SK-N-SH (cell line): Measurements from ENCODE around the gene UNKL. TPM values are rescaled to one million over a fixed set of nuclear protein-coding genes. Genes with fewer than 3 reads are reported as not detected.
"Not testable (repeated sequence)": the region's sequence is repeated elsewhere in the genome, so short reads cannot be mapped to it uniquely, and the experiment has no call there.

Source experiments
- CTCF ChIA-PET: fragments of 300-600, 350-600 bp; formaldehyde crosslinking; extraction: SDS; loops from one replicate; lab custom pipeline; 2021; lab: Yijun Ruan, JAX
- POLR2A ChIA-PET: fragments of 350-600 bp; sonication (Branson Sonifier 250); formaldehyde crosslinking; extraction: SDS; loops from one replicate; lab custom pipeline; 2020; ENCODE audit warnings: antibody characterized with exemption, inconsistent platforms; lab: Yijun Ruan, JAX
- DNase-seq: peaks from one replicate; pipeline ENCODE4 v3.0.0; 2012
- H2AFZ ChIP-seq: fragments of 200-600 bp; sonication (generic); 2 replicates; pipeline ENCODE4 v1.8.1; 2016; ENCODE audit warnings: antibody characterized with exemption, mild to moderate bottlenecking, low read depth
- H3F3A ChIP-seq: fragments of 200-600 bp; sonication (generic); replicated peaks from 2 replicates; pipeline ENCODE3; 2016; ENCODE audit warnings: antibody characterized with exemption, mild to moderate bottlenecking; ENCODE audit not compliant: insufficient read depth
- H3K27ac ChIP-seq, 2 experiments: fragments of 200-500 bp in 1 of 2; fragments of 200-600 bp in 1 of 2; sonication (Bioruptor generic) in 1 of 2; sonication (generic), shearing (Covaris generic) in 1 of 2; 2 replicates each; pipeline versions ENCODE4 v1.5.1 to v1.6.1; 2014 to 2016; ENCODE audit warnings: low read depth in 2 of 2, inconsistent platforms in 1 of 2, low read length in 1 of 2, mild to moderate bottlenecking in 1 of 2, mixed read lengths in 1 of 2
- H3K27me3 ChIP-seq: fragments of 200-600 bp; sonication (generic), shearing (Covaris generic); 2 replicates; pipeline ENCODE4 v1.6.1; 2016; ENCODE audit warnings: mixed run types; ENCODE audit not compliant: insufficient read depth
- H3K36me3 ChIP-seq, 2 experiments: fragments of 200-500 bp in 1 of 2; fragments of 200-600 bp in 1 of 2; sonication (Bioruptor generic) in 1 of 2; sonication (generic) in 1 of 2; replicated peaks in 1 of 2; 2 replicates each; pipeline versions ENCODE3 to v1.5.1; 2014 to 2016; ENCODE audit warnings: low read length in 1 of 2, mild to moderate bottlenecking in 1 of 2; ENCODE audit not compliant: insufficient read depth in 2 of 2, control insufficient read depth in 1 of 2
- H3K4me1 ChIP-seq, 2 experiments: fragments of 200-500 bp in 1 of 2; fragments of 200-600 bp in 1 of 2; sonication (Bioruptor generic) in 1 of 2; sonication (generic), shearing (Covaris generic) in 1 of 2; 2 replicates each; pipeline versions ENCODE4 v1.5.1 to v1.6.1; 2014 to 2016; ENCODE audit warnings: low read depth in 1 of 2, low read length in 1 of 2, mixed run types in 1 of 2; ENCODE audit not compliant: insufficient read depth in 2 of 2, control insufficient read depth in 1 of 2
- H3K4me2 ChIP-seq: fragments of 200-600 bp; sonication (generic), shearing (Covaris generic); 2 replicates; pipeline ENCODE4 v1.6.1; 2017; ENCODE audit warnings: mixed run types
- H3K4me3 ChIP-seq, 2 experiments: fragments of 200-500 bp in 1 of 2; fragments of 200-600 bp in 1 of 2; sonication (Bioruptor generic) in 1 of 2; sonication (generic), shearing (Covaris generic) in 1 of 2; 2 replicates each; pipeline versions ENCODE4 v1.5.1 to v1.8.1; 2014 to 2016; ENCODE audit warnings: low read depth in 2 of 2, inconsistent platforms in 1 of 2, low read length in 1 of 2, mild to moderate bottlenecking in 1 of 2, mixed read lengths in 1 of 2, moderate library complexity in 1 of 2
- H3K79me2 ChIP-seq: fragments of 200-600 bp; sonication (generic); 2 replicates; pipeline ENCODE4 v1.8.1; 2017; ENCODE audit warnings: mild to moderate bottlenecking; ENCODE audit not compliant: insufficient read depth
- H3K9ac ChIP-seq: fragments of 200-600 bp; sonication (generic); 2 replicates; pipeline ENCODE4 v1.6.1; 2017; ENCODE audit warnings: mixed run types
- H3K9me2 ChIP-seq: fragments of 200-600 bp; sonication (generic); 2 replicates; pipeline ENCODE4 v1.6.1; 2017; ENCODE audit warnings: mixed run types
- H3K9me3 ChIP-seq: fragments of 200-600 bp; sonication (generic); 2 replicates; pipeline ENCODE4 v1.6.1; 2017; ENCODE audit warnings: mixed run types, mild to moderate bottlenecking, moderate library complexity
- H4K20me1 ChIP-seq: fragments of 200-600 bp; sonication (generic); 2 replicates; pipeline ENCODE4 v1.6.1; 2017; ENCODE audit warnings: mild to moderate bottlenecking, mixed run types; ENCODE audit not compliant: insufficient read depth
- CTCF ChIP-seq: fragments of 200-600 bp; sonication (generic); IDR thresholded peaks from 2 replicates; pipeline ENCODE4 v1.6.1; 2017; ENCODE audit warnings: antibody characterized with exemption, mild to moderate bottlenecking, moderate library complexity
- JUND ChIP-seq: IDR thresholded peaks from 2 replicates; pipeline ENCODE4 v1.4.0; 2012
- MXI1 ChIP-seq: IDR thresholded peaks from 2 replicates; pipeline ENCODE4 v1.6.1; 2012; ENCODE audit warnings: mild to moderate bottlenecking, low read depth, low read length, improper control_type of control experiment
- RFX5 ChIP-seq: IDR thresholded peaks from 2 replicates; pipeline ENCODE4 v1.6.1; 2012; ENCODE audit warnings: mild to moderate bottlenecking, improper control_type of control experiment, low read length
- ZBTB33 ChIP-seq: IDR thresholded peaks from 2 replicates; pipeline ENCODE4 v1.4.0; 2012; ENCODE audit warnings: low read depth, borderline replicate concordance
- WGBS: methylation state at CpG from one replicate; pipeline ENCODE4 v1.1.6; 2017; ENCODE audit warnings: low lambda C conversion rate; 5-methylcytosine and 5-hydroxymethylcytosine counted together
- polyA plus RNA-seq, 3 experiments: library from polyadenylated mRNA; depleted of rRNA; stranded (reverse); fragments of >200 nt; gene quantifications; 2 replicates each; pipeline ENCODE4 v1.2.3, GENCODE V29; 2012

UNKL gene
- polyA plus RNA-seq, 1 of the 3 experiments (the other 2 are of a cell fraction) = 16.4 TPM

- Histone ChIP-seq H3K27me3 (peaks cover 47% of the 10 kb centered on the region), H3K79me2 (no peaks in the 10 kb centered on the region), H2AFZ (no peak overlapping the region), H3K9me3 (no peaks in the 10 kb centered on the region), H3K9ac (no peak overlapping the region), H3K9me2 (no peaks in the 10 kb centered on the region), H3K36me3 (no peaks in the 10 kb centered on the region), H4K20me1 (0 out of 2 replicates have a peak, but pooled peaks cover 7% of the 10 kb centered on the region), H3K27ac (no peak overlapping the region), H3K4me2 (no peak overlapping the region), H3K4me3 (peak overlapping the region in 1 of 2 experiments; percentile 9; a peak in 1 of 4 replicates), H3K4me1 (peaks cover 0 to 25% of the 10 kb centered on the region in 2 experiments; a peak in 1 of 4 replicates), H3F3A (no peaks in the 10 kb centered on the region)
- WGBS = 29% methylated on average over 6 of the region's 22 CpGs
- ChIA-PET CTCF (interaction anchor here (0.8 to 2.7 kb wide), 4 partner anchors 12 to 19 kb away, joined by 3 to 7 read pairs (median 4); no protein-coding TSS in a partner anchor), POLR2A (interaction anchor here (1.2 kb wide), 1 partner anchor 22 kb away, joined by 7 read pairs; the partner anchor contains the start of gene UBE2I)
- DNase-seq = no peak
- no peak for TF ChIP-seq ZBTB33
- no peak for TF ChIP-seq JUND
- no peak for TF ChIP-seq MXI1
Measured at GRCh38 chr16:1330931-1331711, 83.4 kb downstream of the UNKL start.

GRCh38 chr16:1330260-1330914 lies 84.1 kb downstream of the UNKL start:
- CTCF ChIA-PET = interaction anchor here (0.6 to 2.7 kb wide), 4 partner anchors 12 to 208 kb away, joined by 3 to 7 read pairs (median 4); no protein-coding TSS in a partner anchor
- no peak overlapping the region for H3K4me2 ChIP-seq
- H2AFZ ChIP-seq = no peak overlapping the region
- DNase-seq = no peak
- POLR2A ChIA-PET = no interaction called here
- peaks cover 40% of the 10 kb centered on the region for H3K27me3 ChIP-seq
- WGBS = 78% methylated on average over 9 of the region's 17 CpGs
- peaks cover 0 to 2% of the 10 kb centered on the region in 2 experiments for H3K36me3 ChIP-seq
- no peaks in the 10 kb centered on the region for H3F3A ChIP-seq
- no peaks in the 10 kb centered on the region for H3K79me2 ChIP-seq
- no peaks in the 10 kb centered on the region for H3K9me3 ChIP-seq
- peaks cover 12% of the 10 kb centered on the region; the same call in 1 of the 2 replicates for H4K20me1 ChIP-seq
- H3K9me2 ChIP-seq = no peaks in the 10 kb centered on the region
- no peak overlapping the region for H3K27ac ChIP-seq
- TF ChIP-seq CTCF = peak; percentile 45
- no peak for TF ChIP-seq RFX5
- H3K9ac ChIP-seq = no peak overlapping the region
- peaks cover 0 to 18% of the 10 kb centered on the region in 2 experiments; a peak in 1 of 4 replicates for H3K4me1 ChIP-seq
- no peak overlapping the region for H3K4me3 ChIP-seq

GRCh38 chr16:1328961-1329360 lies 85.5 kb downstream of the UNKL start:
- Histone ChIP-seq H3K36me3 (peaks cover 0 to 16% of the 10 kb centered on the region in 2 experiments), H4K20me1 (peaks cover 17% of the 10 kb centered on the region; the same call in 1 of the 2 replicates), H3K4me1 (peaks cover 0 to 15% of the 10 kb centered on the region in 2 experiments; a peak in 1 of 4 replicates), H3K27me3 (peaks cover 26% of the 10 kb centered on the region)
- H3K9me2 ChIP-seq, H3K9me3 ChIP-seq, H3K79me2 ChIP-seq, DNase-seq, H3K4me2 ChIP-seq, H3K27ac ChIP-seq, POLR2A ChIA-PET, H3K9ac ChIP-seq, H2AFZ ChIP-seq, H3F3A ChIP-seq, H3K4me3 ChIP-seq: not testable (repeated sequence)
- CTCF ChIA-PET = interaction anchor here (2.0 kb wide), 1 partner anchor 14 kb away, joined by 5 read pairs; no protein-coding TSS in a partner anchor
- WGBS = 90% methylated on average over 10 of the region's 10 CpGs

- H3K4me2 ChIP-seq, POLR2A ChIA-PET: not testable (repeated sequence)
- 94% methylated on average over 19 of the region's 20 CpGs for WGBS
Measured at GRCh38 chr16:1328136-1328535, 86.4 kb downstream of the UNKL start.

More at GRCh38 chr16:1328136-1328535, 86.4 kb downstream of the UNKL start:
- H3F3A ChIP-seq, H2AFZ ChIP-seq, H3K9me2 ChIP-seq, H3K4me3 ChIP-seq, H3K9me3 ChIP-seq, H3K27ac ChIP-seq, H3K9ac ChIP-seq, DNase-seq, H3K79me2 ChIP-seq: not testable (repeated sequence)
- CTCF ChIA-PET = interaction anchor here (2.4 kb wide), 1 partner anchor 9 kb away, joined by 14 read pairs; no protein-coding TSS in a partner anchor
- Histone ChIP-seq H3K27me3 (peaks cover 19% of the 10 kb centered on the region), H3K36me3 (peaks cover 0 to 21% of the 10 kb centered on the region in 2 experiments), H3K4me1 (peaks cover 0 to 14% of the 10 kb centered on the region in 2 experiments; a peak in 1 of 4 replicates), H4K20me1 (peaks cover 17% of the 10 kb centered on the region; the same call in 1 of the 2 replicates)
